Limb (tissue), 2 donors: ENCODE measurements around the gene SPARCL1.
A peak's percentile ranks its signal among the peaks of the same experiment; 100 is the strongest.
"Not testable (repeated sequence)": the region's sequence is repeated elsewhere in the genome, so short reads cannot be mapped to it uniquely, and the experiment has no call there.

Experiments used
- DNase-seq, 2 donors: peaks; one replicate each; pipeline ENCODE4 v3.0.0-alpha.2; 2016; ENCODE audit errors: extremely low spot score in 2 of 2

The SPARCL1 gene

DNA sequence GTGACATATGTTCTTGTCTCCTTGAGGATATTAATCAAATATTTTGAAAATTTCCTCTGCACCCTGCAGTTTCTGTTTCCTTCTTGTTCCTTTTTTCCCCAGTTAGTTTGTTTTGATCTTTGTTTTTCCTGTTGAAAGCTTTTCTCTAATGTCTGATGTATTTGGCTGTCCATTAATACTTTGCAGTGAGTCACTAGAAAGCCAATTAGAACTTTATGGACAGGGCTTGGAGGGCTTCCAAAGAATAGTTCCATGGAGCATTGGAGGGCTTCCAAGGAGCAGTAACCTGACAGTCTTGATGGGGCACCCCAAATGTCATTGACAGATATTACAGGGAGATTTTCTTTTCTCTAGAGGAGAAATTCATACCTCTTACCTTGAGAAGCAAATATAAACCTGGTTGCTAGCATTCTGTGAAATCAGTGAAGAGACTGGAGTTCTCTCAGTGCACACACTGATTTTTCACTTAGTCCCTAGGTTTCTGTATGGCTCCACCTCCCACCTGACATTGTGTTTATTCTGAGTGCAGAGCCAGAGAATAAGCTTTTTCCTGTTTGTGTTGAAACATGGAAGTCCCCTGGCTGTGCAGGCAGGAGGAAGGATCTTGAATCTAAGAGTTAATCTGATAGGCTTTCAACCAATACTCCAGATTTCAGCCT lies 26.5 kb downstream of the SPARCL1 start:
- no peak for DNase-seq

DNA sequence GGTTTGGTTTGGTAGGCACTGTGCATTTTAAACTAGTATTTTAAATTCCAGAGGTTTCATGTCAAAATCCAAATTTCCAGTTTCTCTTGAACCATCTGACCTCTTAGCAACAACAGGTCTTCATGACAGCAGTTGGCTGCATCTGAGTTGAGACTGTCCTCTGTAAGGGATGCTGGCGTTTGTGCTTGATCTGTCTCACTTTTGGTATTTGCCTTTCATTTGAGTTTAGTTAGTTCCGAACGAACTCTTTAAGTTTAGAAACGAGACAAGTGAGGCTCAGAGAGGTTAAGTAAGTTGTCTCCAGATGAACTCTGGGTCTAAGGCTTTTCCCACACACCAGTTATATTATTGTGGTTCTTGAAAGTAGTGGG lies 29.1 kb downstream of the SPARCL1 start:
- DNase-seq: no peak

DNA sequence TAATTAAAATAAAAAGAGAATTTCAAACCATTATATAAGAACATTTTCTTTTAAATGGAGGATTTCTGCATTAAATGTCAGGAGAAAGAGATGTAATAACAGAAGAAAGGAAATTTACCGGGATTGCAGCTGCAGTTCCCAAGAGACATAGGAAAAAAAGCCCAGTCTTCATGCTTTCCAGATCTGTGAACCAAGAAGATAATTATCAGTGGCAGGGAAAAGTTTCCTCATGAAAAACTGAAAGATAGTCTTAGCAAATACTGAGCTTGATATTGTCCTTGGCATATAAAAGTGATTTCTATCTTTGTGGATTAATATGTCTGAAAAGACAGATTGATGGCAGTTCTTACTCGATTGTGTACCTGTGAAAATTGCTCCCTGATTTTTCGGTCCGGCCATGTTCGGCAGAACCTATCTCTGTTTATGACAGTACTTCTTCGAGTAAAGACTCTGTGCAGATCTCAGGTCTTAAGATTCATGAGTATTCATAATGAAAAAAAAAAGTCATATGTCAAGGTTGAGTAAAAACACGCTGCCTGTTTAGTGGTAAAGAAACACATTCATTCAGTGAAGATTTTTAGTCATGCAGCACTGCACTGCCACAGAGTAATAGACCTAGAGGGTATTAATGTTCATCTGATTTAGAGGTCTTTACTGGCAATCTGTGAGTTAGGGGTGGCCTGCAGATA lies 29.6 kb downstream of the SPARCL1 start:
- DNase-seq: no peak

GRCh38 chr4:87498446-87498900 lies 30.7 kb downstream of the SPARCL1 start:
- DNase-seq: peak in 1 of 2 donors; percentile 64

DNA sequence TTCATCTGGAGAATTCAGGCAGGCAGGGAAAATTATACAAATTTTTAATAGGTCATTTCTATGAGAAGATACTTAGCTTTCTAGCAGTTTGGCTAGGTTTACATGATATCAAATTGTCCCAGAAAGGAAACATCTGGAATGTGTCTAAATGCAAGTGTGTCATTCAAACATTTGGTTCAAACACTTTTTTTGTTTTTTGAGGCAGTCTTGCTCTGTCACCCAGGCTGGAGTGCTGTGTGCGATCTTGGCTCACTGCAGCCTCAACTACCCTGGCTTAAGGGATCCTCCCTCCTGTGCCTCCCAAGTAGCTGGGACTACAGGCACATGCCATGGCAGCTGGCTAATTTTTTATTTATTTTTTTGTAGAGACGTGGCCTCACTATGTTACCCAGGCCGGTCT lies 31.6 kb downstream of the SPARCL1 start:
- DNase-seq: no peak

- no peak for DNase-seq
Measured at GRCh38 chr4:87497159-87497558, 32.0 kb downstream of the SPARCL1 start.

GRCh38 chr4:87493115-87493514 lies 36.1 kb downstream of the SPARCL1 start:
- DNase-seq: no peak

DNA sequence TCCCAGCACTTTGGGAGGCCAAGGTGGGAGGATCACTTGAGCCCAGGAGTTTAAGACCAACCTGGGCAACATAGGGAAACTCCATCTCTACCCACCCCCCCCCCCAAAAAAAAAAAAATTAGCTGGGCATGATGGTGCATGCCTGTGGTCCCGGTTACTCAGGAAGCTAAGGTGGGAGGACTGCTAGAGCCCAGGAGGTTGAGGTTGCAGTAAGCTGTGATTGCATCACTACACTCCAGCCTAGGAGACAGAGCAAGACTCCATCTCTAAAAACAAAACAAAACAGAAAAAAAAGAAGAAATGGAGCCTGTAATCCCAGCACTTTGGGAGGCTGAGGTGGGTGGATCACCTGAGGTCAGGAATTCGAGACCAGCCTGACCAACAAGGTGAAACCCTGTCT lies 37.3 kb downstream of the SPARCL1 start:
- not testable (repeated sequence) for DNase-seq

DNA sequence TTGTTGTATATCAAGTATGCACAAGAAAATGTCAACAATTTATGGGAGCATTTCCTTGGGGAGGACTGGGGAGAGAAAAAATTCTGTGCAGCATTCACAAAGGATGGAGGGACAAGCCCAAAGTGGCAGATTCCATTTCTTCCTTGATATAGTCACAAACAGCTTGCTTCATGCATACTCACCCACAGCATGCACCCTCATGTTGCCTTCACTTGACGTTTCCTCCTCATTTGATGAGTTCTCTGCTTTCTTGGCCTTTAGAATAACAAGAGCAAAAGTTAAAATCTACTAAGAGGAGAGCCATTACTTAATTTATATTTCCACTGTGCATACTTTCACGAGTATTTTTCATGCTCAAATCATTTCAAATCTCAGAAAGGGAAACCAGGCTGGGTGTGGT lies 37.7 kb downstream of the SPARCL1 start:
- no peak for DNase-seq

- DNase-seq: no peak
Measured at GRCh38 chr4:87490664-87491369, 38.4 kb downstream of the SPARCL1 start.

GRCh38 chr4:87489678-87490077 lies 39.5 kb downstream of the SPARCL1 start:
- peak in 1 of 2 donors; percentile 28 for DNase-seq

- DNase-seq: not testable (repeated sequence)
Measured at GRCh38 chr4:87488666-87489065, 40.5 kb downstream of the SPARCL1 start.

GRCh38 chr4:87483247-87483646 lies 45.9 kb downstream of the SPARCL1 start:
- not testable (repeated sequence) for DNase-seq

DNA sequence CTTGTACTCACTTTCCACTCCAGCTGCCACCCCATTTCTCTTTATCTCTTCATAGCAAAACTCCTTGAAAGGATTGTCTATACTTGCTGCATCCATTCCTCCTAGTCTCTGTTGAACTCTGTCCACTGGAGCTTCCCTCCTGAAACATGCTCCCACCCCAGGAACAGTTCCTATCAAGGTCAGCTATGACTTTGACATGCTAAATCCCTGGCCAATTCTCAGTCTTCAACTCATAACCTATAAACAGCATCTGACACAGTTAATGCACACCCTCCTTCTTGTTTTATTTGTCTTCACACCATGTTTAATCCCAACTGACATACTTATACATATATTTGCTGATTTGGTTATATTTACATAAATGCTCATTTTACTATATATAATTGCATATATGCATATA lies 47.8 kb downstream of the SPARCL1 start:
- DNase-seq: no peak

- DNase-seq: no peak
Measured at GRCh38 chr4:87478732-87479250, 50.4 kb downstream of the SPARCL1 start.

GRCh38 chr4:87476934-87477333 lies 52.2 kb downstream of the SPARCL1 start:
- DNase-seq: no peak

DNA sequence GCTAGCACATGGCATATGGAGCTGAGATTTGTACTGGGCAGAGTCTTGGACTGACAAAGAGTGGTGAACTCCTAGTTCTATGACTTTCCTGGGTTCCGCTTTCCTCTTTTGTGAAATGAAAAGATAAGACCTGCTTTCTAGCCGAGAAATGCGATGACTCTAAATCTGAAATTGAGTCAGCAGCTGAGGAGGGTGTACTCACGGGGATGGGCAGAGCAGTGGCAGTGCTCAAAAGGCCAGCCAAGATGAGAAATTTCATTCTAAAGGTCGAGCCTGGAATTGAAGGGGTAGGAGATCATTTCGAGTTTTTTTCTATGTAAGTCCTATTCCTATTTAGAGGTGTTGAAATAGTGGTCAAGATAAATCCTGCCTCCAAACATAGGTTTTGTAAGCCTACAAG lies 59.8 kb downstream of the SPARCL1 start:
- no peak for DNase-seq

- DNase-seq: peak in 1 of 2 donors; percentile 65
Measured at GRCh38 chr4:87465739-87466366, 63.3 kb downstream of the SPARCL1 start.

DNA sequence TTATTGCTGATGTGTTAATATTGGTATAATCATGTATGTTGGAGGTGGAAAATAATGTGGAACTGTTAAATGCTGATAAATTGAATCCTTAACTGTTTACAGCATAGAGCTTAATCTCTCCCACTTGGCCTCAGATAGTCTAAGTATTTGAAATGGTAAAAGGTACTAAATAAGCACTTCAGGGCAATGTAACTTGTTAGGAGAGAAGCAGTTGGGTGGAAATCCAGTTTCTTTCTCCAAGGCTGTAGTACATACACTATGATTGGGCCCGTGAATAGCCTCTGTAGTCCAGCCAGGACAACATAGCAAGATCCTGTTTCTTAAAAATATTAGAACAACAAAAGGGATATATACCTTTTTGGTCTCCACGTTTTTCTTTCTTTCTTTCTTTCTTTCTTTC lies 67.1 kb downstream of the SPARCL1 start:
- no peak for DNase-seq

GRCh38 chr4:87461281-87461700 lies 67.9 kb downstream of the SPARCL1 start:
- no peak for DNase-seq

GRCh38 chr4:87458913-87459312 lies 70.3 kb downstream of the SPARCL1 start:
- DNase-seq: no peak

DNA sequence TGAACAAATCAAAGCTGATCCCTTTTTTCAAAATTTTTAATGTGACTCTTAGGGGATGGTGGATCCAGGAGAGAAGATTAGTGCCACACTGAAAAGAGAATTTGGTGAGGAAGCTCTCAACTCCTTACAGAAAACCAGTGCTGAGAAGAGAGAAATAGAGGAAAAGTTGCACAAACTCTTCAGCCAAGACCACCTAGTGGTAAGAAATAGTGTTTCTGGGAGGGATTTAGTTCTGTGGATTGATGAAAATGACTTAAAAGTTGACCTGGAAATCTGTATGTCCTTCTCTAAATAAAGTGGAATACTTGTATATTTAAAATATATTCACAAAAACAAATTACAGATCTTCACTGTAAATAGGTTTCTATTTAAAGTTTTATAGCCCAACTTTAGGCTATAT lies 77.6 kb downstream of the SPARCL1 start:
- DNase-seq: no peak
